Activated naive CD4-positive, alpha-beta T cell treated with anti-CD3 and anti-CD28 coated beads, Interleukin-2, amount 50 U/mL, for 24 hours (primary cell): Measurements from ENCODE around the gene POFUT1.
A peak's percentile ranks its signal among the peaks of the same experiment; 100 is the strongest.
"Not testable (repeated sequence)": the region's sequence is repeated elsewhere in the genome, so short reads cannot be mapped to it uniquely, and the experiment has no call there.

Experiments
- H3K27ac Mint-ChIP-seq: one replicate; pipeline ENCODE4 v1.8.0; 2021; ENCODE audit warnings: mild to moderate bottlenecking, mixed read lengths
- H3K27me3 Mint-ChIP-seq: one replicate; pipeline ENCODE4 v1.8.0; 2021; ENCODE audit warnings: mixed read lengths
- H3K36me3 Mint-ChIP-seq: one replicate; pipeline ENCODE4 v1.8.0; 2021; ENCODE audit warnings: mixed read lengths
- H3K4me1 Mint-ChIP-seq: one replicate; pipeline ENCODE4 v1.8.0; 2021; ENCODE audit warnings: mixed read lengths
- H3K4me3 Mint-ChIP-seq: one replicate; pipeline ENCODE4 v1.8.0; 2021; ENCODE audit warnings: mild to moderate bottlenecking, mixed read lengths
- H3K9me3 Mint-ChIP-seq: one replicate; pipeline ENCODE4 v1.8.0; 2021; ENCODE audit warnings: mixed read lengths

The POFUT1 gene

DNA sequence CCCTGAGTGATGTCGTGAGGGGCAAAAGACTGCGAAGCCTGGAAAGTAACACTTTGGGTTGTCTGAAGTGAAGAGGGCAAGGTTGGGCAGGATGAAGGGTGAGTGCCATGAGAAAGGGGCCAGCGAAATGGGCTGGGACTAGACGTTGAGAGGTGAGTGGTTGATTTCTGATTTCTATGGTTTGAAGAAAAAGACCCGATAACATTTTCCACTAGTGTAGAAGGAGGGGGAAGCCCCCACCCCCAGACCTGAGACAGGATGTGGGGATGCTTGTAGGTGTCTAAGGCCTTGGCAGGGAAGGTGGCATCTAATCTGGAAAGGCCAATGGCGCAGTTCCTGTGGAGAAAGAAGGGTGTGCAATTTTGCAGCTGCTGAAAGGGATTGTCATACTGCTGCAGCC lies 44.5 kb downstream of the POFUT1 start:
- Mint-ChIP-seq H3K4me3 (peak overlapping the region; percentile 82), H3K27ac (peak overlapping the region; percentile 99), H3K9me3 (no peaks in the 10 kb centered on the region), H3K27me3 (no peaks in the 10 kb centered on the region), H3K4me1 (peaks cover 62% of the 10 kb centered on the region), H3K36me3 (peaks cover 3% of the 10 kb centered on the region)

DNA sequence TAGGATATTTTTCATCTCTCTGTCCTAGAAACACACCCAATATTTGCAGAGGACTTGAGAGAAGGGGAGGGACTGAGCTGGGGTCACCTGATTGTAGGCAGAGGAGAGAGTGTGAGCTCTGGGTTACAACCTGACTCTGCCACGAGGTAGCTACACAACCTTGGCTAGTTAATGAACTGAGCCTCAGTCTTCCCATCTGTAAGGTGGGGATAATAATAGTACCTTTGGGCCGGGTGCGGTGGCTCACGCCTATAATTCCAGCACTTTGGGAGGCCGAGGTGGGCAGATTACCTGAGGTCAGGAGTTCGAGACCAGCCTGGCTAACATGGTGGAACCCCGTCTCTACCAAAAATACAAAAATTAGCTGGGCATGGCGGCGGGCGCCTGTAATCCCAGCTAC lies 53.3 kb downstream of the POFUT1 start:
- not testable (repeated sequence) for H3K9me3 Mint-ChIP-seq, H3K4me3 Mint-ChIP-seq, H3K27me3 Mint-ChIP-seq, H3K27ac Mint-ChIP-seq, H3K36me3 Mint-ChIP-seq
- peaks cover 13% of the 10 kb centered on the region for H3K4me1 Mint-ChIP-seq

- peaks cover 7% of the 10 kb centered on the region for H3K4me1 Mint-ChIP-seq
- H3K27me3 Mint-ChIP-seq = no peaks in the 10 kb centered on the region
- no peak overlapping the region for H3K4me3 Mint-ChIP-seq
Observed at GRCh38 chr20:32261644-32262043, 54.0 kb downstream of the POFUT1 start.

DNA sequence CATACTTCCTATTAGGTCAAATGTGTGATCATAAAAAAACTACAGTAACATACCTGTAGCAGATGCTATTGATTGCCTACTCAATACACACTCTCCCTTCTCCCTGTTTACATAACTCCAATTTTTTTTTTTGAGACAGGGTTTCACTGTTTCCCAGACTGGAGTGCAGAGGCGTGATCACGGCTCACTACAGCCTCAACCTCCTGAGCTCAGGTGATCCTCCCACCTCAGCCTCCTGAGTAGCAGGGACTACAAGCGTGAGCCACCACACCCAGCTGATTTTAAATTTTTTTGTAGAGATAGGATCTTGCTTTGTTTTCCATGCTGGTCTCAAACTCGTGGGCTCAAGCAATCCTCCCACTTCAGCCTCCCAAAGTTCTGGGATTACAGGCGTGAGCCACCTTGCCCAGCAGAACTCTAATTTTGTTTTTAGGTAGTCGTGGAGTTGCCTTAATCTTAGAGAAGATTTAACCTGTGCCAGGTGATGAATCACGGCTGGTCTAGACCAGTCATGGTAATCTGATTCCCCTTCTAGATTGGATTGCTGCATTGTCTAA lies 55.8 kb downstream of the POFUT1 start:
- Mint-ChIP-seq H3K27me3 (no peaks in the 10 kb centered on the region), H3K36me3 (no peaks in the 10 kb centered on the region), H3K27ac (no peak overlapping the region), H3K4me3 (no peak overlapping the region), H3K9me3 (no peaks in the 10 kb centered on the region), H3K4me1 (no peaks in the 10 kb centered on the region)

More at GRCh38 chr20:32261644-32262043, 54.0 kb downstream of the POFUT1 start:
- no peaks in the 10 kb centered on the region for H3K36me3 Mint-ChIP-seq
- H3K9me3 Mint-ChIP-seq = no peaks in the 10 kb centered on the region
- peak overlapping the region; percentile 27 for H3K27ac Mint-ChIP-seq

- H3K4me1 Mint-ChIP-seq = peaks cover 19% of the 10 kb centered on the region
- no peaks in the 10 kb centered on the region for H3K9me3 Mint-ChIP-seq
- no peaks in the 10 kb centered on the region for H3K27me3 Mint-ChIP-seq
- H3K36me3 Mint-ChIP-seq = peaks cover 2% of the 10 kb centered on the region
- no peak overlapping the region for H3K27ac Mint-ChIP-seq
- H3K4me3 Mint-ChIP-seq = no peak overlapping the region
Observed at GRCh38 chr20:32271620-32272019, 63.9 kb downstream of the POFUT1 start.

DNA sequence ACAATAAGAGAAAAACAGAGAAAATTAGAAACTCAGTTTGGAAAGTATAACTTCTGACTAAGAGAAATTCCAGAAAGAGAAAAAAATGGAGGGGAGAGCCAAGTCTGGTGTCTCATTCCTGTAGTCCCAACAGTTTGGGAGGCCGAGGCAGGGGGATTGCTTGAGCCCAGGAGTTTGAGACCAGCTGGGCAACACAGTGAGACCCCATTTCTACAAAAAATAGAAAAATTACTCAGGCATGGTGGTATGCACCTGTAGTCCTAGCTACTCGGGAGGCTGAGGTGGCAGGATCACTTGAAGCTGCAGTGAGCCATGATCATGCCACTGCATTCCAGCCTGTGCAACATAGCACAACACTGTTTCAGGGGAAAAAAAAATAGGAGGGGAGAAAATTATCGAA lies 66.7 kb downstream of the POFUT1 start:
- Mint-ChIP-seq H3K36me3 (peaks cover 2% of the 10 kb centered on the region), H3K4me1 (peaks cover 31% of the 10 kb centered on the region), H3K27ac (peak overlapping the region; percentile 71), H3K4me3 (peak overlapping the region; percentile 11), H3K27me3 (no peaks in the 10 kb centered on the region), H3K9me3 (no peaks in the 10 kb centered on the region)

- H3K36me3 Mint-ChIP-seq, H3K27me3 Mint-ChIP-seq: not testable (repeated sequence)
- H3K27ac Mint-ChIP-seq = peak overlapping the region; percentile 72
Observed at GRCh38 chr20:32275163-32275562, 67.5 kb downstream of the POFUT1 start.

DNA sequence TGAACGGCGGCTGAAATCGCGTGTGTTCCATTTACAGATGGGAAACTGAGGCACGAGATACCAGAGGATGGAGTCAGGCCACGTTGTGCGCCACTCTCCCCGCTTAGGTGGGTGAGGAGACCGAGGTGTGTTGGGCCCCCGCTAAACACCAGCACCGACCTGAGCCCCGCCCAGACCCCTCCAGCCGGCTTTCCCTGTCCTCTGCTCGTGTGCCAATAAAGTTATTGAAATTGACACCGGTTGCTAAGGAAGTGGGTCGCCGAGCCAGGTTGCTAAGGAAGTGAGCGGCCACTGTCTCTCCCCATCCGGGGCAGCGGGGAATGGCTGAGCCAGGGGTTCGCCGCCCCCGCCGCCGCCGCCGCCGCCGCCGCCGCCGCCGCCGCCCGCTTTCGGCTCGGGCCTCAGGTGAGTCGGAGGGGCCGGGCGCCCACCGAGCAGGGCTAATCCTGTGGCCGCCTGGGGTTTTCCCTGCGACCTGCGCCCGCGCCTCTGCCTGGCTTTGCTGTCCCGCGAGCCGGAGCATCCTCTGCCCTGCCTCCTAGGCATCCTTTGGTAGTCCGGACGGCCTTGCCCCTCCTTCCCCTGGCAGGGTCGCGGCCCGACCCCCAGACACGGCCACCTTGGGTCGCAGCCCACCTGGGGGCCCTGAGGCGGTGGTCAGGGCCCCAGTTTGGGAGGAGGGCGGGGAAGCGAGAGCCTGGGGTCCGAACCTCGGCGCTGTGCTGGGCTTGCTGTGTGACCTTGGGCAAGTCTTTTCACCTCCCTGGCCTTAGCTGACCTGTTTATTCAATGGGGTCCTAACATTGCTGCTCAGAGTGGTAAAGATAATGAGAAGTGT lies 69.9 kb downstream of the POFUT1 start, which contains the start of gene KIF3B:
Gene KIF3B (plus strand): TSS at position 291 of the 838 bp plus-strand sequence. CDS start 32,127 bp downstream, outside the sequence.
- Mint-ChIP-seq H3K9me3 (no peaks in the 10 kb centered on the region), H3K4me3 (peak within 1 kb of the TSS; percentile 97), H3K36me3 (peaks cover 18% of the 10 kb centered on the region), H3K27ac (peak within 1 kb of the TSS; percentile 96), H3K4me1 (peaks cover 45% of the 10 kb centered on the region), H3K27me3 (no peaks in the 10 kb centered on the region)

More at GRCh38 chr20:32275163-32275562, 67.5 kb downstream of the POFUT1 start:
- Mint-ChIP-seq H3K4me1 (peaks cover 31% of the 10 kb centered on the region), H3K4me3 (peak overlapping the region; percentile 42)
- not testable (repeated sequence) for H3K9me3 Mint-ChIP-seq

DNA sequence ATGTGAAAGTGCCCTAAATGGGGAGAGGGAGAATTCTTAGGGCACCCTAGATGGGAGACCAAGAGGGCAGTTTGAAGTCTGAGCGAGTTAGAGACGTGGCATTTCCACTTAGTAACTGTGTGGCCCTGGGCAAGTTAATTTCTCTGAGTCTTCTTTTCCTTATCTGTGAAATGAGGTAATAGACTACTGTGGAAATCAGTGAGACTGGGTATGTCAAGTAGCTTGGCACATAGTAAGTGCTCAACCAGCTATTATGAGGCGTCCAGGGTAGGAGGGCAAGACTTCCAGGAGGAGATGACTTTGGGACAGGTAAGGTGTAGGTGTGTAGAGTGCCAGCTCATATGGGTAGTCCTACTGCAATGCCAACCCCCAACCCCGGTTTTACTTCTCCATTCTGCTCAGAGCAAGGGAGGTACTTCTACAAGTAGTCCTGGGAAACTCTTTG lies 70.5 kb downstream of the POFUT1 start:
- peak overlapping the region; percentile 96 for H3K27ac Mint-ChIP-seq
- peak overlapping the region; percentile 97 for H3K4me3 Mint-ChIP-seq
- H3K27me3 Mint-ChIP-seq = no peaks in the 10 kb centered on the region
- H3K4me1 Mint-ChIP-seq = peaks cover 46% of the 10 kb centered on the region
- no peaks in the 10 kb centered on the region for H3K9me3 Mint-ChIP-seq
- H3K36me3 Mint-ChIP-seq = peaks cover 18% of the 10 kb centered on the region

GRCh38 chr20:32281711-32282110 lies 74.0 kb downstream of the POFUT1 start:
- Mint-ChIP-seq H3K27me3 (no peaks in the 10 kb centered on the region), H3K4me3 (peak overlapping the region; percentile 68)

DNA sequence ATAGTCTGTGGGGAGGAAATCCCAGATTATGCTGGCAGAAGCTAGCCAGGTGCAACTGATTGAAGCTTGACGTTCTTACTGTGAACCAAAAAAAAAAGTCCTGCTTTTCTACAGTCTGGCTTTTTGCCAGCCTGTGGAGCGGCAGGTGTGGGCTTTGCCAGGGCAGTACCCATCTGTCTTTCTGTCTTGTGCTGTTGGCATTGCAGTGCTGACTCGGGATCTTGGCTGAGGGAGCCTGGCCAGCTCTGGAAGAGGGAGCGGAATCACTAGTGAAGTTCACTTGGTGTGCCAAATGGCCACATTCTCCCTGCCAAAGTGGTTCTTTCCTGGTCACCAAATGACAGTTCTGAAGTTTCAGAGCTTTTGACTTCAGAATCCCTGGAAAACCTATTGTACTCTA lies 74.8 kb downstream of the POFUT1 start:
- H3K9me3 Mint-ChIP-seq = no peaks in the 10 kb centered on the region
- no peaks in the 10 kb centered on the region for H3K27me3 Mint-ChIP-seq
- H3K4me3 Mint-ChIP-seq = peak overlapping the region; percentile 68
- peaks cover 66% of the 10 kb centered on the region for H3K4me1 Mint-ChIP-seq
- H3K36me3 Mint-ChIP-seq = peaks cover 22% of the 10 kb centered on the region
- H3K27ac Mint-ChIP-seq = peak overlapping the region; percentile 92

More at GRCh38 chr20:32281711-32282110, 74.0 kb downstream of the POFUT1 start:
- H3K27ac Mint-ChIP-seq = peak overlapping the region; percentile 92
- no peaks in the 10 kb centered on the region for H3K9me3 Mint-ChIP-seq
- peaks cover 60% of the 10 kb centered on the region for H3K4me1 Mint-ChIP-seq
- H3K36me3 Mint-ChIP-seq = peaks cover 22% of the 10 kb centered on the region

DNA sequence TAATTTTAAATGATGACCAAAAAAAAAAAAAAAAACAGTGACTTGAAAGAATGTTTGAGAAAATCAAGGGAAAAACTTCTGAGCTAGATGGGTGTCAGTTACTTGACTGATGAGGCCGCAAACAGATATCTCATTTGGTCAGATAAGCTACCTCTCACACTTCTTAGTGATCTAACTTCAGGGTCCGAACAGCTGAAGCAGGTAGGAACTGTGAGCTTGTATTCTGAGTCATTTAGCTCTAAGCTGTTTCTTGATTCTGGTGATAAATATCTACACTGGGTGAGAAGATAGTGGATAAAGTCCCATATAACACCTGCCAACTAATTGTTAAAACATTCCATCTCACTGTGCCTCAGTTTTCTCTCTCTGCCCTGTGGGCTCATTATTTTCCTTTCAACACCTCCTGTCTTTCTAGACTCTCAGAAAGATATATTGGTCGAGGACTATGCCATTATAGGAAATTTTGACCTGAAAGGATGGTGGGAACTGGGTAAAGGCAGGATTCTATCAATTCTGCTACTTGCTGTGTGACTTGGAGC lies 77.5 kb downstream of the POFUT1 start:
- peaks cover 24% of the 10 kb centered on the region for H3K36me3 Mint-ChIP-seq
- peak overlapping the region; percentile 91 for H3K27ac Mint-ChIP-seq
- no peaks in the 10 kb centered on the region for H3K9me3 Mint-ChIP-seq
- H3K4me1 Mint-ChIP-seq = peaks cover 63% of the 10 kb centered on the region
- peak overlapping the region; percentile 80 for H3K4me3 Mint-ChIP-seq
- no peaks in the 10 kb centered on the region for H3K27me3 Mint-ChIP-seq

DNA sequence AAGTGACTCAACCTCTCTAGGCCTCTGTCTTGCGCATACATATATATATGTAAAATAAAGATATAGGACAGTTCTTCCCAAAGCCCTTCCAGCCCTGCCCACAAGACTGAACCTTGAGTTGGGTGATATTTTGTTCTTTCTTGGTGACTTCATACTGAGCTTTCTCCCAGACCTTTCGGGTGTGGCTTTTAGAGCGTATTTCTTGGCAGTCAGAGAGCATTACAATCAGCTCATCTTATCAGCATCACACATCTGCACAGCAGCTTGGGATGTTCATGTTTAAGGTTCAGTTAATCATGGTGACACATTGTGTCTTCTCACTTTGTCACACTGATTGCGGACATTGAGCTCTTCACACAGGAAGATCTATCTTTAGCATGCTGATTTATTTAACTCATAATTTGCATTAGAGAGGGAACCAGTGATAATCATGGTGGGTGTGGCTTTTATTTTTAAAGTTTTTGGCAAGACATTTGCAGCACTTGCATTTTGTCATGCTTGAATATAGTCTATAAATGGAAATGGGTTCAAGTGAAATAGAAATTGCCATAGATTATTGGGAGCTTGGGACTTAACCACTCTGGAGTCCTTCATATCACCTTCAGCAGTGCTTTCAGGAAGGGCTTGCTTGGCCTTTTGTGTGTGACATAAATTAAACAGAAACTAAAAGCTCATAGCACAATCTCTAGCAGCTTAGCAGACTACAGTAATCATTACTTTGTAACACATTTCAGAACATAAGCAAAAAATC lies 78.1 kb downstream of the POFUT1 start:
- no peaks in the 10 kb centered on the region for H3K27me3 Mint-ChIP-seq
- H3K9me3 Mint-ChIP-seq = no peaks in the 10 kb centered on the region
- H3K4me1 Mint-ChIP-seq = peaks cover 67% of the 10 kb centered on the region
- H3K4me3 Mint-ChIP-seq = peak overlapping the region; percentile 80
- peak overlapping the region; percentile 91 for H3K27ac Mint-ChIP-seq
- H3K36me3 Mint-ChIP-seq = peaks cover 23% of the 10 kb centered on the region

DNA sequence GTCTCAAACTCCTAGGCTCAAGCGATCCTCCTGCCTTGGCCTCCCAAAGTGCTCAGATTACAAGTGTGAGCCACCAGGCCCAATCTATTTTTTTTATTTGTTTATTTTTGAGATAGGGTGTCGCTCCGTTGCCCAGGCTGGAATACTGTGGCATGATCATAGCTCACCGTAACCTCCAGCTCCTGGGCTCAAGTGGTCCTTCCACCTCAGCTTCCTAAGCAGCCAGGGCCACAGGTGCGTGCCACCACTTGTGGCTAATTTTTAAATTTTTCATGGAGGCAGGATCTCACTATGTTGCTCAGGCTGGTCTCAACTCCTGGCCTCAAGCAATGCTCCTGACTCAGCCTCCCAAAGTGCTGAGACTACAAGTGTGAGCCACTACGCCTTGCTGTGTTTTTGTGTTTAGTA lies 79.6 kb downstream of the POFUT1 start:
- H3K27me3 Mint-ChIP-seq = no peaks in the 10 kb centered on the region
- H3K36me3 Mint-ChIP-seq = peaks cover 12% of the 10 kb centered on the region
- H3K27ac Mint-ChIP-seq = peak overlapping the region; percentile 35
- peaks cover 61% of the 10 kb centered on the region for H3K4me1 Mint-ChIP-seq
- no peaks in the 10 kb centered on the region for H3K9me3 Mint-ChIP-seq
- peak overlapping the region; percentile 19 for H3K4me3 Mint-ChIP-seq
